GM21786 (cell line): ENCODE results near the gene RASA1.
"Not testable (repeated sequence)": the region's sequence is repeated elsewhere in the genome, so short reads cannot be mapped to it uniquely, and the experiment has no call there.

Source experiments
- ATAC-seq: cut with Tn5 transposase; IDR thresholded peaks from one replicate; pipeline ENCODE4 v1.9.1; 2021; ENCODE audit not compliant: unreplicated experiment

RASA1 gene

DNA sequence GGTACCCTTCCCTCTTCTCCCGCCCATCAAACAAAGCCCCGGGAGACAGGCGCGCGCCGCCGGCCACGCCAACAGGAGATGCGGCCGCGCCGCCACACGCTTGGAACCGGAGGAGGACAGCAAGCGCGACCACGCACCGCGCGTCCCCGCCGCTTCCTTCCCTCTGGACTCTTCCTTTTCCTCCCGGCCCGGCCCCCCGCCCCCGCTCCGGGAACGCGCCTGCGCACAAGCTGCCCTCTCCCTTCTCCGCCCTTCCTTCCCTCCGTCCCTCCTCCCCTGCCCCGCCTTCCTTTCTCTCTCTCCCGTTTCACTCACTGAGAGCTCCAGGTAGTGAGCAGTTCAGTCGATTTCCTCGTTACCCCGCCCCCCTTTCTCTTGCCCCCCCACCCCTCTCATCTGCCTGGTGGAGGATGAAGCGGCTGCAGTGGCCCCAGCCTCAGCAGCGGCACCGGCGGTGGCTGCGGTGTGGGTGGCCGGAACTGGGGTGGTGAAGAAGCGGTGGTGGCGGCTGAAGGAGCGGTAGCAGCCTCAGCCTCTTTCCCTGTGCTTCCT, at the start of gene RASA1:
RASA1 (plus strand) TSS at position 310 of the 552 bp plus-strand sequence. CDS start 569 bp downstream, outside the sequence.
- ATAC-seq: peak; percentile 43

DNA sequence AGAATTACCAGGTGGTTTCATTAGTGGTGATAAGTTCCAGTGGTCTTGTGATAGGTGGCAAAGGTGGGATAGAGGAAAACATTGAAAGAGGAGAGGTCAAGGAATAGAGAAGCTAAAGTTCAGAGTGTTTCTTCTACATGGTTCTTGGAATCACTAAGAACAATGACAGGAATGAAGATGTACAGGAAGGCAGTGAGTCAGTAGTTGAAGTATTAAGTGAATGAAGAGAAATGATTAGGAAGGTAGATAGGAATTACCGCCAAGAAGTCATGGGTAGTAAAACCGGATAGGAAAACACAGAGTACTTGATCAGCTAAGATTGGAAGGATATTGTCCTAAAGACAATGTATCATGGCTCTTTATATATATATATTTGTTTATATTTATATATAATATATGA, 37.9 kb upstream of the RASA1 start:
- ATAC-seq: no peak

DNA sequence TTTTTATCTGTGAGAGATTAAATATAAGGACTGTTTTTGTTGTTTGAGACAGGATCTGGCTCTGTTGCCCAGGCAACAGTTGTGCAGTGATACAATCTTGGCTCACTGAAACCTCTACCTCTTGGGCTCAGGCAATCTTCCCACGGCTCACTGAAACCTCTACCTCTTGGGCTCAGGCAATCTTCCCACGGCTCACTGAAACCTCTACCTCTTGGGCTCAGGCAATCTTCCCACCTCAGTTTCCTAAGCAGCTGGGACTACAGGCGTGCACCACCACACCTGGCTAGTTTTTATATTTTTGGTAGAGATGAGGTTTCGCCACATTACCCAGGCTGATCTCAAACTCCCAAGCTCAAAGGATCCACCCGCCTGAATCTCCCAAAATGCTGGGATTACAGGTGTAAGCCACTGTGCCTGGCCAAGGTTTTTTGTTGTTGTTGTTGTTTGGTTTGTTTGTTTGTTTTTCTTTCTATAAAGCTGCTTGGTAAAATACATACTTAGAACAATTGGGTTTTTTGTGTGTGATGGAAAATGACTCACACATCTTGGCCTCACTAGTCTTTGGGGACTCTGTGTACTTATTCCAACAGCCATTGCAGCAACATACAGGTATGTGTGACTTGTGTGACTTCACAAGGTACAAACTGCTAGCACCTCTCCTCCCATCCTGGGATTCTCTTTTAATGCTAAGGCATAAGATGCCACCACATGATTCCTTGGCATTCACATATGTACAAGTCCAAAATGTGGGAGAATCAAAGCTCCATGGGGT, 36.5 kb upstream of the RASA1 start:
- peak; percentile 95 for ATAC-seq

DNA sequence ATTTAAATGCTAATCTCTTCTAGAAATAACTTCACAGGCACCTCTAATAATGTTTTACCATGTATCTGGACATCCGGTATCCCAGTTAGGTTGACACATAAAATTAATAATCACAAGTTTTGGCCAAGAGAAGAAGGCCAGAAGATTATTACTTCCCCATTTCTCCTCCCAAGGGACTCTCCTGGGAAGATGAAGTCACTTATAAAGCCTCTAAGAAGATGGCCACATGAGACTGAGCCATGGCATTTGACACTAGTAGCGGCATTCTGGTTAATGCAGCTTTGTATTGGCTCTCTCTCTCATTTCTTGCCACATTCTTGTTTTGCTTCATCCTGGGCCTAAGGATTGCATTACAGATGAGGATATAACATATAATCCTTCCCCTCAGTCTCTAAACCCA, 34.5 kb upstream of the RASA1 start:
- no peak for ATAC-seq

DNA sequence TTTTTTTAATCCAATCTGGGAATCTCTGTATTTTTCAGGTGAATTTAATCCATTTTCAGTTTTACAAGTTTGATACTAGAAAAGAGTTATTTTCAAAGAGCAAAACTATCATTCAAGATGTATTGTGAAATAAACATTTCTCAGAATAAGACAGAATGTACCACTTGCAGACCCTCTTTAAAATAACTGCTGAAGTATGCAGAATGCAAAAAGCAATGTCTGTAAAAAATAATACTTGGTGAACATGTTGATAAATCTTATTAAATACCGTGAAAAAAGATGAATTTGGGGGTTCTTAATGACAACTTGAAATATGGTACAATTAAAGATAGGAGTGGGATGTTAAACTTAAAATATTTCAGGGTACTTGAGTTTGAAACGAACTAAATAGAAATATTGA, 26.1 kb upstream of the RASA1 start:
- ATAC-seq: no peak

DNA sequence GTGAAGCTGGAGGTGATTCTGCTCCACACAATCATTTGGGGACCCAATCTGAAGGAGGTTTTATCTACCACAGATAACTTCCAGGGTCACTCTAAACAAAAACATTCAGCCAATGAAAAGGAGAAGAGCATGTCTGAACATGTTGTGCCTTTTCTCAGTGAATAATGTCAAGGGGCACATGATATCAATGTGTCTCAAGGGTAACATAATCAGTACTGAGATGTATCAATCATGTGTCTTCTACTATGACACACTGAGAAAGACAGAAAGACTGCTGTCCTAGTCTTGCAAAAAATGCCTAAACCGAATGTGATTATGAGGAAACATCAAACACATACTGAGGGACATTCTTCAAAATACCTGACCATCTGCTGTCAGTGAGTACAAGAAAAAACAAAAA, 25.4 kb upstream of the RASA1 start:
- ATAC-seq: no peak

DNA sequence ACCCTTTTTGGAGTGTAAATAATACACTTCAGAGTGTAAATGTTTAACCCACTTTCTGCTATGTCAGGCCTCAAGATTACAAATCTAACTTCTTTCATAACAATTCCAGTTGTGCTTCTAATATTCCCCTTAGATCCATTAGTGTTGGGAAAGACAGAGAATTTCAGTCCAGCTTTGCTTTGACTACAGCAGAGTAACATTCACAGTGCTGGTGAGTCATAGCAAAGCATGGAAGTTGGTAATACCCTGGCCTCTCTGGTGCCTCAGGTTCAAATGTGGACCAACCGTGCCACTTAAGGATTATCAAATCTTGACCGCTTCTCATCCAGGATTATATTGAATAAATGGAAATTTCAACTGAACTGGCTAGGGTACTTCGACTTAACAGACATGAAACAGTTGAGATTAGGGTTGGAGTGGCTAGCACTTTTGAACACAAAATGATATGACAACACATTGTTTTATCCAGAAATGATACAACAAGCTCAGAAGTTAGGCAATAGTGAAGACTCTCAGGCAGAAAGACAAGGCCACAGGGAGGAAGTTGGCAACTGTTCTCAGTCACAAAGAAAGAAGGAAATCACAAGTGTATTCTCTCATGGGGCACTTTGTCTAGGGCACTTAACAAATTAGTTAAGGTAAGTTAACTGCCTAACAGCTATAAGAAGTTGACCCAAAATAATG, 24.4 kb upstream of the RASA1 start:
- no peak for ATAC-seq

DNA sequence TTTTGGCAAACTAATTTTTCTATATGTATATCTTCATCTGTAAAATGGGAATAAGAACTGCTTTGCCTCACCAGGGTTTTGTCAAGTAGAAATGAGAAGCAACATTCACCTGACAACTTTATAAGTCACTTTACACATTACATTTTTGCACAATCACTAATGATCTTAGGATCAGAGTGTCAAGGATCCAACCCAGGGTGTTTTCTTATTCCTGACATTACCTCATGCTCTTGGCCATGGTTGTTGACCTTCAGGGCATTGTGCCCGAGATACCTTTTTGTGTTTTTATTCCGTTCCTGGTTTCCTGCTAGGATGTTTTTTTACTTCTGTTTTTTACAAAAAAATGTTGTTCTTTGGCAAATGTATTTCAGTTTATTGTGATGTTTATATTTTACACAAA, 22.2 kb upstream of the RASA1 start:
- no peak for ATAC-seq

DNA sequence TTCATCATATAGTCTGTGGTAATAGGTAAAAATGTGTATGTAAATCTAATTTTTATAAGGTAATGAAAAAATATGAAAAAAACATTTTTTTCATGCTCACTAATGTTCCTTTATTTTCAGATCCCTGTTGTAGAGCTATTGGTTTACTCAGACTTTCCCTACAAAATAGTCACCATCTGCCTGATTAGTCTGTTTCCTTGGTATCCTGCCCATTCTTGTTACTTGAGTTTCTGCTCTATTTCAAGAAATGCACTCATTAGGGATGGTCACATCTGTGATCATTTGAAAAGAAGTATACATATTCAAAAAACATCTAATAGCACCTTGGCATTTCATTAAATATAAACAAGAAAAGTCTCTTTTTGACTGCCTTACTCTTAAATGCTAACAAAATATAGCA, 21.6 kb upstream of the RASA1 start:
- no peak for ATAC-seq

DNA sequence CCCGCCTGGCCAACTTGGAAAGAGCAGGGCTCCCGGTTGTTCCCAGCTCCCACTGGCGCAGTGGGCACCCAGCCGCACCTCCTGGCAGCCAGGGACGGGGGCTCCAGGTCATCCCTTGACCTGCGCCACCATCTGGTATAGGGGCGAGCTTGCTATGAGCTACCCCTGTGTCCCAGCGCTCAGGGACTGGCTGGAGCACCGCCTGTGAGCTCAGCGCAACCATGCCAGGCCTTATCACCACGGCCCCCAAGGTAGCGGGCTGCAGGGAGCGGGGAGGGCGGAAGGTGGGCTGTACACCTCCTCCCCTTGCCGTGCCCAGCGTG, 15.4 kb upstream of the RASA1 start:
- no peak for ATAC-seq

DNA sequence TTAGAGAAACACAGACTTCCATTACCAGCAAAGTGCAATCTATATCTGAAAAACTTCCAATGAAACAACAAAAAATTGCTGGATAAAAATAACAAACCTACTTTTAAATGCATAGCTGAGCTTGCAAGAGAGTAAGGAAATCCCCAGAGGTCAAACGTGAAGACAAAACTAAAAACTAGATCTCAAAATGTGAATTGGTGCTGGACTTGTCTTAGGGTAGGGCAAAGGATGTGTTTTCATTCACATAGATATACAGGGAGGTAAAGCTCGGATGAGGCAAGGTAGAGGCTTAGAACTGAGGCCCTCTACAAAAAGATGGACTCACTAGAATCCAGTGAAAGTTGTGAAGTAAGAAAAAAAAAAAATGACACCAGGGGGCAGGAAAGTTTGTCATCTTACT, 13.6 kb upstream of the RASA1 start:
- ATAC-seq: no peak

DNA sequence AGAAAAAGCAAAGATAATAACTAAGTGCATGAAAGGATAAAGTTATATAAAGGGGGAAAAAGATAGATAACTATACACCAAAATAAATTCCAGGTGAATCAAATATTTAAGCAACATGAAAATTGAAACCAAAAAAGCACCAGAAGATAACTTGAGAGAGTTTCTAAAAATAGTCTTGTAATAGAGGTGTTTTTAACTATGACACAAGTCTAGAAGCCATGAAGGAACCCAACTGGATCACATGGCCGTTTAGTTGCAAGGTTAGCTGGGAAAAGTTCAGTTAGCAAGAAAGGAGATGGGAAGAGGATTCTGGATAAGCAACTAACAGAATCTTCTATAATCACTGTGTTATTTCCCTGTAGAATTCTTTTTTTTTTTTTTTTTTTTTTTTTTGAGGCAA, 9.2 kb upstream of the RASA1 start:
- peak; percentile 62 for ATAC-seq

DNA sequence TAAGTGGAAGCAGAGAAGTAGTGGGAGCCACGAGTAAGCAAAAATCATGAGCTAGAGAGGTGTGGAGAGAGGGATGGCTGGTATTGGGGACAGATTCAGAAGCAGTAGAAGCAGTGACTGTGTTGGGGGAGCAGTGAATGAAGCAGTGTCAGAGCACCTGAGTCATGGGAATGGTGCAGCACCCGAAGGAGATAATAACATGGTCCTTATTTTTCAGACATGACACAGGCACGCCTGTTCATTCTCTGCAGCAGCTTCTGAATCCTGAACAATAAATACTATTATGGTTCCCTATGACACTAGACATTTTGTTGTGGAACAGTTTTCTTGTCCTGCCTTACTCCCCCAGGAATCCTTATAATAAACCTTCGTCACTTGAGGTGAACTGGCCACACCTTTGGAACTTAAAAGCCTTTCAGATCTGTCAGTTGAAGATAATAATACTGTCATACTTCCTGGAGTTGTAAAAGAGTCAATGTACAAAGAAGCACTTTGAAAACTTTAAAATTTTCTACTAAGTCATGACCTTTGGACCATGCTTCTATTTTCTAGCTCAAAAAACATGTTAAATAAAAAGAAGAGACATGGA, 7.0 kb upstream of the RASA1 start:
- ATAC-seq: no peak

DNA sequence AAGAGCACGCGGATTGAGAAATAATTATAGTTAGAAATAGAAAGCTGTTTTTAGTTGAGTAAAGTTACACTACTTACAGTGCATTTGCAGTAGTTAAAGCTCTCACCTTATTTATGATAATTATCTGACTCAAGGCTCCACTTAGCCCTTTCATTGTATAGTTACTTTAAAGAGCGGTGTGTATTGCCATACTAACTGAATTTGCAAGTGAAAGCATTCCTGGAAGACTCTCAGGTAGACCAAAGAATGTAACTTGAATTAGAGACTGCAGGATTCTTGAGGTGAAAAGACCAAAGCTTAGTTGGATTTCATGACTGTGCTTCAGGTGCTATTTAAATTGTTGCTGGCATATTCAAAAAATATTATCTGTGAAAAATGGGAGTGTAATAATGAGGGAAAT, 4.2 kb upstream of the RASA1 start:
- ATAC-seq: no peak

DNA sequence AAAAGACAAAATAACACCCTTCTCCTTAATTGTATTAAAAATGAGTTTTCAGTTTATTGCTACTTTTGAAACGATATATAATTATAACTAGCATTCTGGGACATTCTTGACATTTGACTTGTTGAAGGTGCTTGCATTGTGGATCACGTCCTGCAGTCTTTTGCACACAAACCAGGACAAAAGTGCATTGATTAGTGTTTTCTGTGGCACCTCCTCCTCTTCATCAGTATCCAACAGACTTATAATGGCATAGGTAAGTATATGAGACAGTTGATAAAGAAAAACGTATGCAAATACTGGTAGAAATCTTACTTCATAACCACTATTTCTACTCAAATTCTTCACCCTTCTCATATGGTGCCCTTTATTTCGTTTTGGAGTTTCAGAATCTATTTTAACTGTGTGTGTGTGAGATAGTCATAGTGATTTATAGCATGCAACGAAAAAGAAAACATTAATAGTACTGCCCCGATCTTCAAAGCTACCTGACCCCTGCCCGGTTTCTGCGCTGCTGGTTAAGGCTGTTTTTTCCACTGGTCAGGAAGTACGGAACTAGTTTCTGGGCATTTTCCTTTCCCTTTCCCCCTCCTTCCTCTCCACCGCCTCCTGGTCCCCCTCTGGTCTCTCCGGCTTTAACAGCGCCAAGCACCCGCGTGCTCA, 639 bp upstream of the RASA1 start:
- peak; percentile 17 for ATAC-seq

DNA sequence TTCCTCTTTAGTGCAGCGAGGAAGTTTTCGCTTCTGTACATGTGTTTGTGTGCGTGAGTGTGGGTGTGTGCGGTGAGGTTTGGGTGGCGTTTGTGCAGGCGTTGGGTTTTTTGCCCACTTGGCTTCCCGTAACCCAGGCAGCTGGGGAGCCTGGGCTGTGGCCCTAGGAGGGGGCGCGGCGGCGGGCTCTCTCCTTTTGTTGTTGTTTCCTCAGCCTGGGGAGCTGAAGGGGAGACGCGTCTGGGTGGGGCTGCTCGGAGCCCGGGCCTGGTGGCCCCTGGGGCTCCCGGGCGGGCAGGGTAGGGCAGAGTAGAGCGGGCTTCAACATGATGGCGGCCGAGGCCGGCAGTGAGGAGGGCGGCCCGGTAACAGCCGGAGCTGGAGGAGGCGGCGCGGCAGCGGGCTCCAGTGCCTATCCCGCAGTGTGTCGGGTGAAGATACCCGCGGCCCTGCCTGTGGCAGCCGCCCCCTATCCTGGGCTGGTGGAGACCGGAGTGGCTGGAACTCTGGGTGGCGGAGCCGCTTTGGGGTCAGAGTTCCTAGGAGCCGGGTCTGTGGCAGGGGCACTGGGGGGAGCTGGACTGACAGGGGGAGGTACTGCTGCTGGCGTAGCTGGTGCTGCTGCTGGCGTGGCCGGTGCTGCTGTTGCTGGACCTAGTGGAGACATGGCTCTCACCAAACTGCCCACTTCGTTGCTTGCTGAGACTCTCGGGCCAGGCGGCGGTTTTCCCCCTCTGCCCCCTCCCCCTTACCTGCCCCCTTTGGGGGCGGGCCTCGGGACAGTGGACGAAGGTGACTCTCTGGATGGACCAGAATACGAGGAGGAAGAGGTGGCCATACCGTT, 665 bp downstream of the RASA1 start:
- ATAC-seq: peak; percentile 42

DNA sequence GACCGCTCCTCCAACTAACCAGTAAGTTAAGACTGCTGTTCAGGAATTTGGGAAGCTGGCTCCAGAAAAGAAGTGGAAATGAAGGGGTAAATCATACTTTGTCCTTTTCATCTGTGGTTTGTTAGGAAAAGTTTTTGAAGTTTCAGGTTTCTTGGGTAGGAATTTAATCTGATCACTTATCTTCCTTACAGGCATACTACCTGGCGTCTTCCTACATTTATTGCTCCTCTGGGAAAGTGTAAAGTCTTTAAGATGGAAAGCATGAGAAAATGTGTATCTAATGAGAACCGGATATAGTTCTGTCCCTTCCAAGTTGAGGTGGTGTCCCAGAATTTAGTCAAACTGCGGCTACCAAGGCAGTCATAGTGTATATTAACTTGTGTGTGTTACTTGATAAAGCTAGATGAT, 1.3 kb downstream of the RASA1 start:
- ATAC-seq: no peak

DNA sequence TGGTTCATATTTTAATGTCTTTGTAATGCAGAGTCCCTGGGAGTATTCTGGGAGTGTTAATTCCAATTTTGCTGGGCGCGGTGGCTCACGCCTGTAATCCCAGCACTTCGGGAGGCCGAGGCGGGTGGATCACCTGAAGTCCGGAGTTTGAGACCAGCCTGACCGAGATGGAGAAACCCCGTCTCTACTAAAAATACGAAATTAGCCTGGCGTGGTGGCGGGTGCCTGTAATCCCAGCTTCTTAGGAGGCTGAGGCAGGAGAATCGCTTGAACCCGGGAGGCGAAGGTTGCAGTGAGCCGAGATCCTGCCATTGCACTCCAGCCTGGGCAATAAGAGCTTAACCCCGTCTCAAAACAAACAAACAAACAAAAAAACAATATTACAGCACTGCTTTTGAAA, 3.2 kb downstream of the RASA1 start:
- ATAC-seq: not testable (repeated sequence)

DNA sequence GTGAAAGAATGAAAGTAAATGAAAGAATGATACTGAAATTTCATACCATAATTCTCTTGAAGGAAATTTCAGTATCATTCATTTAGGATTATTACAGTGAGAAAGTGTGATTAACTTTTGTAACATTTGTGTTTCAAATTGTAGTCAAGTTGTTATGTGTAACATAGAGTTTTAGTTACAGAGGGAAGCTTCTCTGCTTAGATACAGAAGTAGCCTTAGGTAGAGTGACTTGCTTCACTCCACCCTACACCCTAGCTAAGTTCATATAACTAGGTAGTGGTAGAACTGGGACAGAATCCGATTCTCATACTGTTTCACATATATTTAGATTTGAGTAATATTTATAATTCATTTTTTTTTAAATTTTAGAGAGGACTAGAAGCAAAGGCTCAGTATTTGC, 9.0 kb downstream of the RASA1 start:
- no peak for ATAC-seq

DNA sequence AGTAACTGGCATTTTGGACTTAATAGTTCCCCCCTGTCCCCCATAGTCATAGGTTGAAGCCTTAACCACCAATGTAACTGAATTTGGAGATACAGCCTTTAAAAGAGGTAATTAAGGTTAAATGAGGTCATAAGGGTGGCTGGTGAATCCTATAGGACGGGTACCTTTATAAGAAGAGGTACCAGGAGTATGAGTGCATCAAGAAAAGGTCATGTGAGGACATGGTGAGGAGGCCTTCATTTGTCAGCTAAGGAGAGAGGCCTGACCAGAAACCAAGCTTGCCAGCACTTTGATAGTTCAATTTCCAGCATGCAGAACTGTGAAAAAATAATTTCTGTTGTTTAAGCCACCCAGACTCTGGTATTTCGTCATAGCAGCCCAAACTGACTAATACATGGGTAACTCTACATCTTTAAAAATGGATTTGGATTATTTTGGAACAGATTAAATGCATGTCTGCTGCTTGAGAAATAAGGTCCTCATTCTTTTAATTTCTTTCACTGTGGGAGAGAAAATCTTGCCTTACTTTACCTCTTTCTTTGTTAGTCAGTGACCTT, 9.7 kb downstream of the RASA1 start:
- no peak for ATAC-seq
